HG03066 (cell line): ENCODE data around the gene NDST4.

Source experiments
- ATAC-seq: cut with Tn5 transposase; IDR thresholded peaks from one replicate; pipeline ENCODE4 v1.9.1; 2021; ENCODE audit warnings: low read depth; ENCODE audit not compliant: unreplicated experiment

Gene NDST4

DNA sequence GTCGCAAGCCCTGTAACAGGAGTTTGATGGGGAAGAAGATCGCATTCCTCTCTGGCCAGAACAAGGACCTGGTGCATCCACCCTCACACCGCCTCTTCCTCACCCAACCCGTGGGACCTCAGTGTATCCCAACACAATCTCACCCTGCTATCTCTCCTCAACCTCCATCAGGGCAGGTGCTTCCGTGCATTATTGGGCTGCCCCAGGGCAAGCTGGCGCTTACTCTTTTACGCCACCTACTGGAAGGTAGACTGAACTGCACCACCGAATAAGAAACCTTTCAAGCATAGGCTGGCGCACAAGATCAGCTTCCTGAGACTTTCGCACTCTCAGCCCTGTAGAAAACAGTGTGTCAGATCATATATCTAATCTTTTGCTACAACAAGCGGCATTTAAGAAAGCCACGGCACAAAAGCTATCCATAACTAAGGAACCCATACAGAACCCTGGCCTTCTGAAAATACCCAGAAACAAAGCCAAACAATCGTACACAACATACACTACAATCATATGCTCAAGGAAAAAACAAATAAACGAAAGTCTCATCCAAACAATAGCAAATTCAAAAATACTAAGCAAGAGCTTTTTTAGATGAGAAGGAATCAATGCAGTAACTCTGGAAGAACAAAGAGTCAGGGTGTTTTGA is 305.5 kb downstream of the NDST4 start:
- peak; percentile 98 for ATAC-seq

DNA sequence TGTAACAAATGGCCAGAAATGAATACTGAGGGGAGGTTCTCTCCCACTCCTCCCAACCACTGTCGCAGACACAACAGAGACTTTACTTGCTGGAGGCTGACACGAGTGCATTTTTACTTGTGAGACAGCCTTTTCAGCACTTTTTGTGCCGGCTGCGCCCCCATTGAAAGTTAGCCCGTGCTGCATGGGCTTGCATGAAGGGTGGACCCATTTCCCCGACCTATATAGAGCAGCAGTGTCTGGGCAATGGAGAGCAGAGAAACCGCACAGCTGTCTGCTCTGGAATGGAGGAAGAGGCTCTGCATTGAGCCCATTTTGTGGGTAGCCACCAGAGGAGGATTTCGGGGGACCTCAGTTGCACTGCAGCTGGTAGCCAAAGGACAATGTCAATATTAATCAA is 306.1 kb downstream of the NDST4 start:
- ATAC-seq = peak; percentile 19

DNA sequence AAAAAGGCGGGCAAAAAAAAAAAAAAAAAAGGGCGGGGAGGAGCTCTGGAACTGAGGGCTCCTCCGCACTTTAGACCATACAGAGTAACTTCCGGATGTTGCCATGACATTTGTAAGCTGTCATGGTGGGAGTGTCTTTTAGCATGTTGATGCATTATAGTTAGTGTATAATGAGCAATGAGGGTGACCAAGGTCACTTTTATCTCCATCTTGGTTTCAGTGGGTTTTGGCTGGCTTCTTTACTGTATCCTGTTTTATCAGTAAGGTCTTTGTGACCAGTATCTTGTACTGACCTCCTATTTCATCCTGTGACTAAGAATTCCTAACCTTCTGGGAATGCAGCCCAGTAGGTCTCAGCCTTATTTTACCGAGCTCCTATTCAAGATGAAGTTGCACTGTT is 321.4 kb downstream of the NDST4 start:
- no peak for ATAC-seq

DNA sequence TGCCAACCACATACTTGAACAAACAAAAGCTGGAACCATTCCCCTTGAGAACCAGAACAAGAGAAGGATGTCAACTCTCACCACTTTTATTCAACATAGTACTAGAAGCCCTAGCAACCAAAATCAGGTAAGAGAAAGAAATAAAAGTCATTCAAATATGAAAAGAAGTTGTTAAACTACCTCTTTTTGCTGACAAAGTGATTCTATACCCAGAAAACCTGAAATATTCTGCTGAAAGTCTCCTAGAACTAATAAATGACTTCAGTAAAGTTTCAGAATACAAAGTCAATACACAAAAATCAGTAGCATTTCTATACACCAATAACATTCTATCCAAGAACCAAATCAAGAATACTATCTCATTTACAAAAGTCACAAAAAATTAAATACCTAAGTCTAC is 327.9 kb downstream of the NDST4 start:
- ATAC-seq = no peak

DNA sequence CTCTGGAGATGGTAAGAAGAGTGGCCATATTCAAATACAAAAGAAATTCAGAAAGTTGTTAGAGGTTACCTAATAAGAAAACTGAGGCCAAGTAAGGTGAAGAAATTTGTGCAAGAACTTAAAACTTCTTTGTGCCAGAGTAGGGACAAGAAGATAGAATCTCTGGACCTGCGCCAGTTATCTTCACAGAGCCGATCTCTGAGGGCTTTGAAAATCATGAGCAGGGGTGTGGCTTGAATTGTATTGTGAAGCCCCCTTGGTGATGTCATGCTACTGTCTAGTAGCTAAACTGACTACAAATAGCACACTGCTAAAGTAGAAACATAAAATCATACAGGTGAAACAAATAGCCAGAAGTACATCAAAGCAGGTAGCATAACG is 330.2 kb downstream of the NDST4 start:
- ATAC-seq = no peak

DNA sequence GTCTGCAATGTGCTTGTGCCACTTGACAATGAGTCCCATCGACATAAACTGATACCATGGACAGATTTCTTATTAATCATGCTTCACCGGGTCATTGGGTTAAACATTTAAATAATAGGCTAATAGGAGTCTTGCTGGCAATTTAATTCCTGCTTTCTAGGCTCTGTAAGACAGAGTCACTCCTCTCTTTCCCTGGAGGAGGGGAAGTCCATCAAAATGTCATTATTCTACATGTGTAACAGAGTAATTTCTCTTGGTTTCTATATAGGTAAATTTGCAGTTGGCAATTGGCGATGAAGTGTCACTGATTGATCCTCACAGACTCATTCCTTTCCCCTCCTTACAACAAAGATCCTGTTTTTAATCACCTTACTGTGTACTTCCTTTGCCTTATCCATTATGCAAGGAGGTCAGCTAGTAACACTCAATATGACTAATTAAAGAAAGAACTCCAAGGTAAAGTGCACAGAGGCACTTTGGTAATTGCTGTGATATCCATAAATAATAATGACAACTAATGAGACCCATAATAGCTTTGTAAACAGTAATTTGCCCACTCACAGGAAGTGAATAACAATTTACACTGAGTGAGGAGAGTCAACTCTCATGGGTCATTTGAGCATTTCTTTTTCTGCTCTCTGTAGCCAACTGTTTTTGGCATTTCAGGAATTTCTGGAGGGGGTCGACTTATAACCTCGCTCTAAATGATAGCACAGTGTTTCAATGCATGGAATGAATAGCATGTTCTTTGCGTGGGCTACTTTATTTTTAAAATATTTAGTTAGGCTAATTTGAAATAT is 330.8 kb downstream of the NDST4 start:
- no peak for ATAC-seq

DNA sequence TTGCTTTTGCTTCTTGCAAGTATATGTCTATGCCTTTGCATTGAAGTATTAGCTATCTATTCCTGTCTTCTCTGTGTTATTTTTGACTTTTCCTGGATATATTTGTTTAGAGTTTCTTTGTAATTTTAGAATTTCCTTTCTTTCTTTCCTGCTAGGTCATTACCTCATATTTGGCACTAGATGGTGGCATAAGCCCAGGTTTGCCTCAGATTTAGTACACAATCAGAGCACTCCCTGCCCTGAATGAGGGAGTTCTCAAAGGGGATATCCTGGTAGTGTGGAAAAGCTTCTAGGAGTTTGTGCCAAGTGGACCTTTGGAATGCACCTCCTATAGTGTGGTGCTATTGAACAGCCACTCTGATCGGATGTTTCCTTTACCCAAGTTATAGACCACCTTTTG is 333.2 kb downstream of the NDST4 start:
- no peak for ATAC-seq
